GM23248 (cell line): ENCODE data around the gene INS. TPM values are rescaled to one million over a fixed set of nuclear protein-coding genes. Genes with fewer than 3 reads are reported as not detected.

Experiments used
- DNase-seq: peaks from one replicate; pipeline ENCODE4 v3.0.0-alpha.2; 2015
- H2AFZ ChIP-seq: fragments of 200-600 bp; sonication (generic); 2 replicates; pipeline ENCODE4 v1.6.1; 2016; ENCODE audit warnings: antibody characterized with exemption
- H3F3A ChIP-seq: fragments of 200-600 bp; sonication (generic); 2 replicates; pipeline ENCODE4 v1.6.1; 2016; ENCODE audit warnings: mild to moderate bottlenecking, antibody characterized with exemption, mixed run types; ENCODE audit not compliant: insufficient read depth
- H3K27ac ChIP-seq: fragments of 200-600 bp; sonication (generic); 2 replicates; pipeline ENCODE4 v1.5.1; 2016; ENCODE audit warnings: mild to moderate bottlenecking
- H3K27me3 ChIP-seq: fragments of 200-600 bp; sonication (generic); replicated peaks from 2 replicates; pipeline ENCODE4 v1.6.1; 2016; ENCODE audit warnings: mild to moderate bottlenecking; ENCODE audit not compliant: insufficient read depth
- H3K36me3 ChIP-seq: fragments of 200-600 bp; sonication (generic); 2 replicates; pipeline ENCODE4 v1.6.1; 2016; ENCODE audit warnings: low read depth, mild to moderate bottlenecking
- H3K4me1 ChIP-seq: fragments of 200-600 bp; sonication (generic); 2 replicates; pipeline ENCODE4 v1.6.1; 2016; ENCODE audit warnings: mild to moderate bottlenecking; ENCODE audit not compliant: insufficient read depth
- H3K4me2 ChIP-seq: fragments of 200-600 bp; sonication (generic); one replicate; pipeline ENCODE4 v1.6.1; 2016; ENCODE audit warnings: mild to moderate bottlenecking; ENCODE audit not compliant: unreplicated experiment
- H3K4me3 ChIP-seq: fragments of 200-600 bp; sonication (generic); 2 replicates; pipeline ENCODE4 v1.5.1; 2016; ENCODE audit warnings: mild to moderate bottlenecking
- H3K79me2 ChIP-seq: fragments of 200-600 bp; sonication (generic); 2 replicates; pipeline ENCODE4 v1.6.1; 2016; ENCODE audit warnings: mild to moderate bottlenecking; ENCODE audit not compliant: insufficient read depth
- H3K9ac ChIP-seq: fragments of 200-600 bp; sonication (generic); 2 replicates; pipeline ENCODE4 v1.6.1; 2016; ENCODE audit warnings: mild to moderate bottlenecking
- H3K9me2 ChIP-seq: fragments of 200-600 bp; sonication (generic); 2 replicates; pipeline ENCODE4 v1.6.1; 2016; ENCODE audit warnings: mixed run types, mild to moderate bottlenecking, moderate library complexity; ENCODE audit not compliant: insufficient read depth
- H3K9me3 ChIP-seq: fragments of 200-600 bp; sonication (generic); one replicate; pipeline ENCODE4 v1.6.1; 2017; ENCODE audit warnings: low read depth
- H4K20me1 ChIP-seq: fragments of 200-600 bp; sonication (generic); 2 replicates; pipeline ENCODE4 v1.6.0; 2016; ENCODE audit not compliant: insufficient read depth
- EZH2 ChIP-seq: fragments of 200-600 bp; sonication (generic); IDR thresholded peaks from 2 replicates; pipeline ENCODE4 v1.6.1; 2018; ENCODE audit warnings: antibody characterized with exemption, mild to moderate bottlenecking; ENCODE audit not compliant: insufficient read depth, poor library complexity, severe bottlenecking
- EZH2phosphoT487 ChIP-seq: fragments of 200-600 bp; sonication (generic); IDR thresholded peaks from 2 replicates; pipeline ENCODE4 v1.6.1; 2018; ENCODE audit warnings: antibody characterized with exemption, moderate library complexity, mild to moderate bottlenecking, low read depth; ENCODE audit not compliant: insufficient read depth
- WGBS, 2 experiments: methylation state at CpG; one replicate each; pipeline ENCODE4 v1.1.6; 2015 to 2017; ENCODE audit warnings: low lambda C conversion rate in 2 of 2, low coverage in 1 of 2; ENCODE audit errors: missing lambda C conversion rate in 2 of 2; 5-methylcytosine and 5-hydroxymethylcytosine counted together
- in situ Hi-C: fragments of 300-500 bp; cut with MboI; formaldehyde crosslinking; loops from 2 replicates; pipeline ENCODE4 v1.15.0; 2020
- polyA plus RNA-seq: library from polyadenylated mRNA; unstranded; fragments of >200 nt; fragmentation: Nextera tagmentation; extraction: Ambion mirVana; gene quantifications from 2 replicates; pipeline ENCODE4 v1.2.1, GENCODE V29; 2016
- total RNA-seq: library from RNA; depleted of rRNA; stranded (reverse); fragments of >200 nt; shearing (Covaris generic); gene quantifications from 2 replicates; pipeline ENCODE4 v1.2.3, GENCODE V29; 2014

Gene INS
- total and polyA plus RNA-seq, 2 experiments from 2014 or later = not detected

DNA sequence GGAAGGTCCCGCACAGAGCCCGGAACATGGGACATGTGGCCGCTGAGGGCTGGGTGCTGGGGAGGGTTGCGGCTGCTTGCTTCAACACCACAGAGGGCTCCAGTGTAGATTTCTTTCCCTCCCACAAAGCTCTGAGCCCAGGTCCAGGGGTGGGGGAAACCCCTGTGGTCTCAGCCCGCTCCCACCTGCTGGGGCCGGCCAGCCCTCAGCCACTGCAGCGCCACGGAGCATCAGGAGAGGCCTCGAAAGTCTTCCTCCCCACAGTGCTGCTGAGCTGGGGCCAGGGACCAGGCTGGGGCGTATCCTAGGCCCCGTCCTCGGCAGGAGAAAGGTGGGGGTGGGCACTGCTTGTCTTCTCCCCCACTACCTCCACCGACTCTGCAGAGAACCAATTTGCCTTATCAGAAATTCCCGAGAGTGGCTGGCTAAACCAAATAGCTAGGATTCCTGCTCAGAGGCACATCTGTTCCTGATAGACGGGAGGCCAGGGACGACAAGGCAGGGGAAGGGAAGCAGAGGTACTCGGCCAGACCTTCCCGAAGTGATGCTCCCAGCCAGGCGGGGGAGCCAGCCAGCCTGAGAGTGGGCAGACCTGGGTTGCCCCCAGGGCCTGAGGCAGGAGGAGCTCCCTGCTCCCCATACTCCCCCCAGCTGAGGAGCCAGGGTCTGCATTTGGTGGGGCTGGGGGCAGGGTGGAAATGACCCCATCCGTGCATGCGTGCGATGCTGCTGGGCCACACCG lies 40.5 kb downstream of the INS start:
- peaks cover 48% of the 10 kb centered on the region for H3K27me3 ChIP-seq
- H3K79me2 ChIP-seq = no peaks in the 10 kb centered on the region
- H3K9me3 ChIP-seq = no peaks in the 10 kb centered on the region
- H3K9ac ChIP-seq = no peak overlapping the region
- no peak overlapping the region for H3K27ac ChIP-seq
- WGBS, 2 experiments = 34% methylated on average over 19 to 23 of the region's 23 CpGs
- H3K4me3 ChIP-seq = no peak overlapping the region
- no peaks in the 10 kb centered on the region for H3F3A ChIP-seq
- no peaks in the 10 kb centered on the region for H3K9me2 ChIP-seq
- no peak for DNase-seq
- no peaks in the 10 kb centered on the region for H3K4me1 ChIP-seq
- no peak overlapping the region for H2AFZ ChIP-seq
- in situ Hi-C loops = no loop called here
- no peak for TF ChIP-seq EZH2phosphoT487
- no peak for TF ChIP-seq EZH2
- H3K36me3 ChIP-seq = no peaks in the 10 kb centered on the region
- H3K4me2 ChIP-seq = no peak overlapping the region
- no peaks in the 10 kb centered on the region for H4K20me1 ChIP-seq

- TF ChIP-seq EZH2 (no peak), EZH2phosphoT487 (no peak)
- Histone ChIP-seq H2AFZ (no peak overlapping the region), H3K27me3 (peaks cover 48% of the 10 kb centered on the region), H3K9me2 (no peaks in the 10 kb centered on the region), H3K4me3 (no peak overlapping the region), H3K79me2 (no peaks in the 10 kb centered on the region), H4K20me1 (no peaks in the 10 kb centered on the region), H3K4me2 (no peak overlapping the region), H3K9me3 (no peaks in the 10 kb centered on the region), H3K4me1 (no peaks in the 10 kb centered on the region), H3K36me3 (no peaks in the 10 kb centered on the region), H3K27ac (no peak overlapping the region), H3K9ac (no peak overlapping the region), H3F3A (no peaks in the 10 kb centered on the region)
- in situ Hi-C loops = no loop called here
- WGBS, 2 experiments = 14 to 15% methylated on average over 4 of the region's 4 CpGs
- DNase-seq = no peak
Measured at GRCh38 chr11:2118677-2119076, 42.3 kb downstream of the INS start.

DNA sequence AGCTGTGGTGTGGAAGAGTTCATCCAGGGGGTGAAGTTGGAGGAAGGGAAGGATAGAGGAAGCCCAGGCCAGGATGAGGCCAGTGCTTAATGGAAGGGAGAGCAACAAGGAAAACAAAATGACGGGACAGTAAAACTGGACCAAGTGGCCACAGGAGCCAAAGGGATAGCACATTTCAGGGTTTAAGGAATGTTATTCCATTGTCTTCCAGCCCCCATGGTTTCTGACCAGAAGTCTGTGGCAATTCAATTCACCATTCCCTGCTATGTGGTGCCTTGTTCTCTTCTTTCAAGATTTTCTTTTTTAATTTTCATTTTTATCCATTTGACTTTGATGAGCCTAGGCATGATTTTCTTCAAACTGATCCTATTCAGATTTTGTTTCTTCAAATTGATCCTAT lies 44.3 kb downstream of the INS start:
- 48 to 72% methylated on average over 1 of the region's 1 CpG for WGBS, 2 experiments
- H3K4me2 ChIP-seq = no peak overlapping the region
- TF ChIP-seq EZH2phosphoT487 (no peak), EZH2 (no peak)

DNA sequence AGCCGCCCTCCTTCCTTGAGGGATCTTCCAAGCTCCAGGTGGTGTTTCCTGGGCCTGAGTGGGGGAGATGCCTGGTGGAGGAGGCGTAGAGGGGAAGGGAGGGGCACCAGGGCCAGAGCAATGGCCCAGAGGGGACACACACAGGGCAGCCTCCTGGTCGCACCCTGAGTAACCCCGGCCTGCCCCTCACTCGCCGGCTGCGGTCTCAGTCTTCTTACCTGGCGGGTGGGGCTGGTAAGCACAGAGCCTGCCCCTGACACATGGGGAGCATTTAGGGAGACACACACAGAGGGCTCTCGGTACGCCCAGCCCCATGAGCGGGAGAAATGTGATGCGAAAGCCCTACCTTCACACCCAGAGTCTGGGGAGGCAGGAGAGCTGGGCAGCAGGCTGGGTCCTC lies 45.7 kb downstream of the INS start:
- Histone ChIP-seq H3K79me2 (no peaks in the 10 kb centered on the region), H3K4me1 (no peaks in the 10 kb centered on the region), H3K9ac (no peak overlapping the region), H3K27ac (no peak overlapping the region), H3K36me3 (no peaks in the 10 kb centered on the region), H3K27me3 (peaks cover 49% of the 10 kb centered on the region), H3K9me2 (no peaks in the 10 kb centered on the region), H4K20me1 (no peaks in the 10 kb centered on the region), H2AFZ (no peak overlapping the region), H3F3A (no peaks in the 10 kb centered on the region), H3K4me2 (no peak overlapping the region), H3K4me3 (no peak overlapping the region), H3K9me3 (no peaks in the 10 kb centered on the region)
- TF ChIP-seq EZH2phosphoT487 (no peak), EZH2 (no peak)
- 76 to 79% methylated on average over 4 to 12 of the region's 12 CpGs for WGBS, 2 experiments
- in situ Hi-C loops = no loop called here
- DNase-seq = no peak

More for the DNA sequence above, 44.3 kb downstream of the INS start:
- no peaks in the 10 kb centered on the region for H3K4me1 ChIP-seq
- no peak overlapping the region for H3K4me3 ChIP-seq
- H2AFZ ChIP-seq = no peak overlapping the region
- H4K20me1 ChIP-seq = no peaks in the 10 kb centered on the region
- in situ Hi-C loops = no loop called here
- peaks cover 46% of the 10 kb centered on the region for H3K27me3 ChIP-seq
- H3K27ac ChIP-seq = no peak overlapping the region
- no peaks in the 10 kb centered on the region for H3F3A ChIP-seq
- H3K9ac ChIP-seq = no peak overlapping the region
- no peak for DNase-seq
- H3K79me2 ChIP-seq = no peaks in the 10 kb centered on the region
- no peaks in the 10 kb centered on the region for H3K9me3 ChIP-seq
- H3K9me2 ChIP-seq = no peaks in the 10 kb centered on the region
- no peaks in the 10 kb centered on the region for H3K36me3 ChIP-seq
